Measurements from ENCODE around the gene HHAT.

GRCh38 chr1:210616356-210616755, 287.7 kb downstream of the HHAT start:
- TF ChIP-seq POLR2A (IDR thresholded peaks at IDR 0.05) (no peak), CTCF (IDR thresholded peaks at IDR 0.05) (no peak), POLR2AphosphoS5 (IDR thresholded peaks at IDR 0.05) (no peak), EP300 (IDR thresholded peaks at IDR 0.05) (no peak)

All from stomach (tissue), 4 donors.